ENCODE measurements around the gene EGLN2.
"Not testable (repeated sequence)": the region's sequence is repeated elsewhere in the genome, so short reads cannot be mapped to it uniquely, and the experiment has no call there.

Gene EGLN2

DNA sequence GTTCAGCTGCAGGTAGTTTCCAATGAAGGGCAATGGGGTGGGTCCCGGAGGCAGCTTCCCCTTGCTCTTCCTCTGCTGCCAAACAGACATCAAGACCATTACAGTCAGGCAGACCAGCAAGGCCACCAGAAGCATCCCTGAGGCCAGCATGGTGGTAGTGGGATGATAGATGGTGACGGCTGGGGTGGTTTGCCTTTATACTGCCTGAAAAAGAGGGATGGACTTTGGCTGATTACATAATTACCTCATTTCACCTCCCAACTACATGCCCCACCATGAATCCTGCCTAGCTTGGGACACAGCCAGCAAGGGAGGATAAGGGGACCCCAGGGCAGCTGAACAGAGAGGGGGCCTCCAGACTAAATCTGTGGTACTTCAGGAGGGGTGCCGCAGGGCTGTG is 51.3 kb downstream of the EGLN2 start, which contains the start of gene CYP2A6:
CYP2A6 (minus strand) TSS at position 171 of the 400 bp plus-strand sequence; CDS start at position 150, 21 bp downstream.
- DNase-seq, result not testable (repeated sequence)

DNA sequence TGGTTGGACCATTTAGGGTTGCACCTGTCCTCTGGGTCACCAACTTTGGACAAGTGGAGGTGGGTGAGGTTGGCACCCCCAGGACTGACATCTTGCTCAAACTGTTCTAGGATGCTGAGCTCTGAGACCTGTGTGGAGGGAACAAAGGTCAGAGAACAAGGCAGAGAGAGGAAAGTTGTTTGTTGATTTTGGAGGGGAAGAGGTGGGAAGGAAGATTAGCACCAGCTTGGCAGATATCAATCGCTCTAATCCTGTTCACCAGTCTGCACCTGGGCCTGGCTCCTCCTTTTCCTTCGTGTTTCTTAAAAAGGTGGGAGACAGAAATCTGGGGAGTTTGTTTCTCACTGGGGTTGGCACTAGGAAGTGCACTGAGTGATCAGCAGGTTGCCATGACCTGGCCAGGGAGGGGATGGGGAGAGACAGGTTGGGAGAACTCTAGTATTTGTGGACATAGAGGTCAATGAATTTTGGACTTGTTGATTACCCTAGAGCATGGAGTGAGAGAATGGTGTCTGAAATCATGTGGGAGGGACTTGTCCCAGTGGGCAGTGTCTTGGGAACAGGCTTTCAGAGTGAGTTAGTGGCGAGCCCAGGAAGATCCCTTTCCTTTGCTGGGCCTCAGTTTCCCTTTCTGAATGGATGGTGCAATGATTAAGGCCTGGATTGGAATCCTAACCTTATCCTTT is 53.6 kb downstream of the EGLN2 start:
- not testable (repeated sequence) for DNase-seq

All from inflammatory macrophage treated with lipopolysaccharide for 1 hour (primary cell).